Measurements from ENCODE around the gene GAL3ST3.

GAL3ST3 gene

DNA sequence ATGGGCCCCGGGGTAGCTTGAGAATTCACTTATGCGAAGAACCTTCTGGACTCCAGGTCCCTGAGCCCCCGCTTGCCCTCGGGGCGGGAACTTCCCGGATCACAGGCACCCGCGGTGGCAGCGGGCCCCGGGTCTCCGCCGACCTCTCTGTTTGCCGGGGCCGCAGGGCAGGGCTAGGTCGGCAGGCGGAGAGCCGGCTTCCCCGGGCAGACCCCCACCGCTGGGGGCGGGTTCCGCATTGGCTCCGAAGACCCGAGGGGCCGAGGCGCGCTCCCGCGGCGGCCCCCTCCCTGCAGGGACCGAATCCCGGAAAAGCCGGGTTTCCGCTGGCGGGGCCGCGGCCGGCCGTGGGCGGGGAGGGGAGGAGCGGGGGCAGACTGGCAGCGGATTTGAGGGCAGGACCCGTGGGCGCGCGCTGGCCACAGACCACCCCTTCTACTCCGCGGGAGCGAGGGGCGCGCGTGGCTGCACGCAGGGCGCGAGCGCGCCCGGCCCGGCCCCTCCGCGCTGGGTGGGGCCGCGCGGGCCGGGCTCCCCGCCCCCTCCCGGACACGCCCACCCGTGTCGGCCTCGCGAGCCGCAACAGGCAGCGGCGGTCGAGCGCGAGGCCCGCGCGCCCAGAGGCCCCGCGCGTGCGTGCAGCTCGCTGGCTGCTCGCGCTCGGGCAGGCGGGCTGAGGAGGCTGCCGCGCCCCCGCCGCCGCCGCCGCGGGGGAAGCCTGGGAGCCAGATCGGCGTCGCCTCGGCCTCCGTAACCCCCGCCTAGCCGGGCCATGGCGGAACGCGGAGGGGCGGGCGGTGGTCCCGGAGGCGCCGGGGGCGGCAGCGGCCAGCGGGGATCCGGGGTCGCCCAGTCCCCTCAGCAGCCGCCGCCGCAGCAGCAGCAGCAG is 21.0 kb upstream of the GAL3ST3 start, which contains the start of gene PACS1:
Gene PACS1 (plus strand): TSS at position 558 of the 889 bp plus-strand sequence. CDS start 215 bp downstream, at position 773.
- H3K4me3 ChIP-seq (replicated peaks; ENCODE audit: low read depth, low read length), result peak within 1 kb of the TSS; percentile 77
- DNase-seq (ENCODE audit: low read depth), result peak; percentile 88
- TF ChIP-seq, protein P1, sequence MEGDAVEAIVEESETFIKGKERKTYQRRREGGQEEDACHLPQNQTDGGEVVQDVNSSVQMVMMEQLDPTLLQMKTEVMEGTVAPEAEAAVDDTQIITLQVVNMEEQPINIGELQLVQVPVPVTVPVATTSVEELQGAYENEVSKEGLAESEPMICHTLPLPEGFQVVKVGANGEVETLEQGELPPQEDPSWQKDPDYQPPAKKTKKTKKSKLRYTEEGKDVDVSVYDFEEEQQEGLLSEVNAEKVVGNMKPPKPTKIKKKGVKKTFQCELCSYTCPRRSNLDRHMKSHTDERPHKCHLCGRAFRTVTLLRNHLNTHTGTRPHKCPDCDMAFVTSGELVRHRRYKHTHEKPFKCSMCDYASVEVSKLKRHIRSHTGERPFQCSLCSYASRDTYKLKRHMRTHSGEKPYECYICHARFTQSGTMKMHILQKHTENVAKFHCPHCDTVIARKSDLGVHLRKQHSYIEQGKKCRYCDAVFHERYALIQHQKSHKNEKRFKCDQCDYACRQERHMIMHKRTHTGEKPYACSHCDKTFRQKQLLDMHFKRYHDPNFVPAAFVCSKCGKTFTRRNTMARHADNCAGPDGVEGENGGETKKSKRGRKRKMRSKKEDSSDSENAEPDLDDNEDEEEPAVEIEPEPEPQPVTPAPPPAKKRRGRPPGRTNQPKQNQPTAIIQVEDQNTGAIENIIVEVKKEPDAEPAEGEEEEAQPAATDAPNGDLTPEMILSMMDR (IDR thresholded peaks at IDR 0.05; ENCODE audit: low read length, missing control alignments), result no peak

DNA sequence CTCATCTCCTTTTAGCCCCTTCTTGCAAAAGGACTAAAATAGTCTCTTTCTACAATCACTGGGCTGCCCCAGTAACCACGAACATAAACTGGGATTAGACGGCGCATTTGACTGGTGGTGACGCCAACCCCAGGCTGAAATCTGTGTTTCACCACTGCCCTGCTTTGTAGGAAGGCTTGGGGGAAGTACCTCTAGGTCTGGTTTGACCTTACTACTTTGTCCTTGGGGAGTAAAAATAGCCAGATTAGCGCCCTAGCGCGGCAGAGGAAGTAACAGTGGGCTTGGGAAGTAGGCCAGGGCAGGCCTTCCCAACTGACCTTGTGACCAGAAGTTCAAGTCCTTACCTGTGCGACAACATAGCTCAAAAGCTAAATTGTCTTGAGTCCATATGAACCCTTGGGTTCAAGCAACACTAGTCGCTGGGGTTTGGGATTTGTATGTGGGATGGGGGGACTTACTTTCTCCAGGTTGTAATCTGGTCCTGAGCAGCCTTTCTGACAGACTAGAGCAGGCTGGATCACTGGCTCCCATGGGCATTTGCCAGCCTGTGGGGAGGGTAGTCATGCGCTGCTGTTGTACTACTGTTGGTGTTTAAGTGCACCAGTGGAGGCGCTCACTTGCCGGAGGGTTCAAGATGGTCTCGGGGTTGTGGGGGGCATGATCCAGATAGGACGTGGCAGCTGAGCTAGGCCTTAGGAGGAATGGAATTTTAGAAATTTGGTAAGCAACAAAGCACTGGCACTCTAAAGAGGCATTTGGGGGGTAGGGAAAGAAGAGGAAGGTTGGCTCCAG is 20.2 kb upstream of the GAL3ST3 start:
- TF ChIP-seq, protein P1 (IDR thresholded peaks at IDR 0.05; ENCODE audit: low read length, missing control alignments), result peak; percentile 8
- peak overlapping the region; percentile 44 for H3K4me3 ChIP-seq (replicated peaks; ENCODE audit: low read depth, low read length)
- DNase-seq (ENCODE audit: low read depth), result peak; percentile 56

DNA sequence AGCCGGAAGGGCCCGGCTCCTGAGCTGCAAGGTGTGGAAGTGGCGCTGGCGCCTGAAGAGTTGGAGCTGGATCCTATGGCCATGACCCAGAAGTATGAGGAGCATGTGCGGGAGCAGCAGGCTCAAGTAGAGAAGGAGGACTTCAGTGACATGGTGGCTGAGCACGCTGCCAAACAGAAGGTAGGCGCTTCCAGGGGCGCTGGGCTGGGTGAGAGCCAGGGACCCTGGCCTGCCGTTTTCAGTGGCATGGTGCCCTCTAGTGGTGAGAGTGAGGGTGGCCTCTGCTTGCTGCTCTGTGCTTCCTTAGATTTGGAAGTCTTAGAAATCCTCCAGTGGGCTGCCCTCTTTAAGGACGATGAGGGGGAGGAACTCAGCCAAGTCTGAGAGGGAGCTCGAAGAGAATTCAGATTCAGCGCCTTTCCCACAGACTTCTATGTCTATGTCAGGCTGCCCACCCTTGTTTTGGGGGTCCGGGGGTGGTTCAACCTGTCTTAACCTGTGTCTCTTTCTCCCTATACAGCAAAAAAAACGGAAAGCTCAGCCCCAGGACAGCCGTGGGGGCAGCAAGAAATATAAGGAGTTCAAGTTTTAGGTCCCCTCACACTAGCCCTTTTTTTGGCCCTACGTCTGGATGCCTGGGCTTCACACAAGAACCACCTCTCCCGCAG is 19.3 kb upstream of the GAL3ST3 start:
- peak; percentile 83 for DNase-seq (ENCODE audit: low read depth)
- TF ChIP-seq, protein P1 (IDR thresholded peaks at IDR 0.05; ENCODE audit: low read length, missing control alignments), result peak; percentile 93
- no peak overlapping the region for H3K4me3 ChIP-seq (replicated peaks; ENCODE audit: low read depth, low read length)

DNA sequence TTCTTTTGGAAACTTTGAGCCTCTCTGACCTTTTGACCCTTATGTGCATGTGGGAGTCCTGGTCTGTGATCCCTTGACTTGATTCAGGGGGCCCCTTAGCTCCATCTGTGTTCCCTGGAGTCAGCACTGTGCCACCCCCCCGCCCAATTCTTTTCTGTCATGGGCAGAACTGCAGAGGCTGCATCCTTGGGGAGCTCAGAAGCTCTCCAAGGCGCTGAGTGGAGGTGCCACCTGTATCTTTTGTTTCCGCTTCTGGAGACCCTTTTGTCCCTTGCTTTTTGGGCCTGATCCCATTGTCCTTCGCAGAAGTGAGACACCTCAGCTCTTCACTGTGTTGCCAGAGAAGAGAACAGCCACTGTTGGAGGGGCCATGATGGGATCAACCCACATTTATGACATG is 18.7 kb upstream of the GAL3ST3 start:
- TF ChIP-seq, protein P1 (IDR thresholded peaks at IDR 0.05; ENCODE audit: low read length, missing control alignments), result no peak
- H3K4me3 ChIP-seq (replicated peaks; ENCODE audit: low read depth, low read length), result no peak overlapping the region
- DNase-seq (ENCODE audit: low read depth), result no peak

DNA sequence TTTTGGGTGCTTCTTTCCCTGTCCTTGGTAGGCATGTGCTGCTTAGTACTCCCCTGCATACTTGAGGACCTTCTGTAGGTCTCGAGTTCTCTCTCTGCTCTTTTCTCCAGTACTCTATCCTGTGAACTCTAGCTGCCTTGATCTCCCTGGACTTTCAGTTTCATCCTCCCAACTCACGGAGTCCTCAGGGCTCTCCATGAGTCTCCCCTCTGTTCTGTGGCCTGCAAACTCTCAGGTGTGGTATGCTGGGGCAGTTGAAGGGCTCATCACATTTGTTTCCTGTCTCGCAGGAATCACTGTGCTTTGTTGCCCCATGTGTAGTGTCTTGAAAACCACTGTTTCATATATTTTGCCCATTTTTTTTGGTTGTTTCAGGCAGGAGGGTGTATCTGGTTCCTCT is 17.8 kb upstream of the GAL3ST3 start:
- no peak overlapping the region for H3K4me3 ChIP-seq (replicated peaks; ENCODE audit: low read depth, low read length)
- no peak for DNase-seq (ENCODE audit: low read depth)
- TF ChIP-seq, protein P1 (IDR thresholded peaks at IDR 0.05; ENCODE audit: low read length, missing control alignments), result no peak

DNA sequence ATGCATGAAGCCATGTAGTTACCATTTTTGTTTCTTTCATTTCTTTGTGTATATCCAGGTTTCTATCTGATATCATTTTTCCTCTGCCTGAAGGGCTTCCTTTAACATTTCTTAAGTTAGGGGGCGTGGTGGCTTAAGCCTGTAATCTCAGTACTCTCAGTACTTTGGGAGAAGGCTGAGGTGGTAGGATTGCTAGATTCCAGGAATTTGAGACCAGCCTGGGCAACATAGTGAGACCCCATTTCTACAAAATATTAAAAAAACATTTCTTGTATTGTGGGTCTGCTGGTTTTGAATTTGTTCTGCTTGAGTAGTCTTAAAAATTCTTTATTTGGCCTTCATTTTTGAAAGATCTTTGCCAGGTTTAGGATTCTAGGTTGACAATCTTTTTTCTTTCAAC is 15.6 kb upstream of the GAL3ST3 start:
- TF ChIP-seq, protein P1 (IDR thresholded peaks at IDR 0.05; ENCODE audit: low read length, missing control alignments), result no peak
- DNase-seq (ENCODE audit: low read depth), result no peak
- H3K4me3 ChIP-seq (replicated peaks; ENCODE audit: low read depth, low read length), result no peak overlapping the region

All from fibroblast of pulmonary artery (primary cell).